GM21723 (cell line): ENCODE measurements around the gene MLN.

Experiments
- ATAC-seq: cut with Tn5 transposase; IDR thresholded peaks from one replicate; pipeline ENCODE4 v1.9.1; 2021; ENCODE audit warnings: mild to moderate bottlenecking, moderate library complexity; ENCODE audit not compliant: unreplicated experiment

The MLN gene

GRCh38 chr6:33803571-33804053 lies at the start of gene MLN:
Gene MLN, minus strand, starts transcription at chr6:33804003. Its CDS starts 2,840 bp downstream, at chr6:33801163.
- no peak for ATAC-seq

GRCh38 chr6:33853026-33853425 lies 49.2 kb upstream of the MLN start:
- ATAC-seq = no peak

GRCh38 chr6:33851959-33852358 lies 48.2 kb upstream of the MLN start:
- no peak for ATAC-seq

GRCh38 chr6:33850869-33851541 lies 47.2 kb upstream of the MLN start:
- ATAC-seq = no peak

GRCh38 chr6:33850296-33850695 lies 46.5 kb upstream of the MLN start:
- no peak for ATAC-seq

GRCh38 chr6:33849500-33850075 lies 45.8 kb upstream of the MLN start:
- ATAC-seq = no peak

- ATAC-seq = no peak
Observed at GRCh38 chr6:33848484-33848883, 44.7 kb upstream of the MLN start.

GRCh38 chr6:33847867-33848266 lies 44.1 kb upstream of the MLN start:
- ATAC-seq = no peak

- no peak for ATAC-seq
Observed at GRCh38 chr6:33847078-33847477, 43.3 kb upstream of the MLN start.

GRCh38 chr6:33846226-33846625 lies 42.4 kb upstream of the MLN start:
- ATAC-seq = no peak

- ATAC-seq = no peak
Observed at GRCh38 chr6:33845031-33845745, 41.4 kb upstream of the MLN start.

- no peak for ATAC-seq
Observed at GRCh38 chr6:33843131-33844121, 39.6 kb upstream of the MLN start.

GRCh38 chr6:33841868-33842267 lies 38.1 kb upstream of the MLN start:
- no peak for ATAC-seq

- no peak for ATAC-seq
Observed at GRCh38 chr6:33841070-33841469, 37.3 kb upstream of the MLN start.

GRCh38 chr6:33840048-33840926 lies 36.5 kb upstream of the MLN start:
- ATAC-seq = peak; percentile 65

- ATAC-seq = no peak
Observed at GRCh38 chr6:33839399-33840047, 35.7 kb upstream of the MLN start.

GRCh38 chr6:33838983-33839382 lies 35.2 kb upstream of the MLN start:
- ATAC-seq = no peak

GRCh38 chr6:33837971-33838665 lies 34.3 kb upstream of the MLN start:
- no peak for ATAC-seq
